Activated T-helper 9 cell treated with anti-CD3 and anti-CD28 coated beads, Interleukin-2, amount 50 U/mL, for 16 hours (primary cell): ENCODE measurements around the gene PDLIM7.

Experiments
- DNase-seq: peaks from one replicate; pipeline ENCODE4 v3.0.0-alpha.2; 2020; ENCODE audit warnings: low read depth

The PDLIM7 gene

GRCh38 chr5:177455661-177456590 is 41.5 kb downstream of the PDLIM7 start:
- peak; percentile 95 for DNase-seq

DNA sequence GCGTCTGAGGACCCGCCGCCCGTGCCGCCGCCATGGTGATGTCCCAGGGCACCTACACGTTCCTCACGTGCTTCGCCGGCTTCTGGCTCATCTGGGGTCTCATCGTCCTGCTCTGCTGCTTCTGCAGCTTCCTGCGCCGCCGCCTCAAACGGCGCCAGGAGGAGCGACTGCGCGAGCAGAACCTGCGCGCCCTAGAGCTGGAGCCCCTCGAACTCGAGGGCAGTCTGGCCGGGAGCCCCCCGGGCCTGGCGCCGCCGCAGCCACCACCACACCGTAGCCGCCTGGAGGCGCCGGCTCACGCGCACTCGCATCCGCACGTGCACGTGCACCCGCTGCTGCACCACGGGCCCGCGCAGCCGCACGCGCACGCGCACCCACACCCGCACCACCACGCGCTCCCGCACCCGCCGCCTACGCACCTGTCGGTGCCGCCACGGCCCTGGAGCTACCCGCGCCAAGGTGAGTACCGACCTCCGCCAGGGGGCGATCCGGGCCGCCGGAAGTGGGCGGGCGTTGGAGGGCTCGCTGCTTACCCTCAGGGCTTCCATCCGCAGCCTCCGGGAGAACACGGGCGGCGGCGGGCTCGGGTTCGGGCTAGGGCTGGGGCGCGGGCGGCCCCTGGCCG is 42.3 kb downstream of the PDLIM7 start:
- DNase-seq: peak; percentile 89

GRCh38 chr5:177454397-177455035 is 42.9 kb downstream of the PDLIM7 start:
- peak; percentile 94 for DNase-seq

GRCh38 chr5:177453852-177454396 is 43.5 kb downstream of the PDLIM7 start:
- DNase-seq: no peak

- DNase-seq: no peak
Measured at GRCh38 chr5:177452688-177453638, 44.4 kb downstream of the PDLIM7 start.

- DNase-seq: no peak
Measured at GRCh38 chr5:177450667-177451424, 46.6 kb downstream of the PDLIM7 start.

DNA sequence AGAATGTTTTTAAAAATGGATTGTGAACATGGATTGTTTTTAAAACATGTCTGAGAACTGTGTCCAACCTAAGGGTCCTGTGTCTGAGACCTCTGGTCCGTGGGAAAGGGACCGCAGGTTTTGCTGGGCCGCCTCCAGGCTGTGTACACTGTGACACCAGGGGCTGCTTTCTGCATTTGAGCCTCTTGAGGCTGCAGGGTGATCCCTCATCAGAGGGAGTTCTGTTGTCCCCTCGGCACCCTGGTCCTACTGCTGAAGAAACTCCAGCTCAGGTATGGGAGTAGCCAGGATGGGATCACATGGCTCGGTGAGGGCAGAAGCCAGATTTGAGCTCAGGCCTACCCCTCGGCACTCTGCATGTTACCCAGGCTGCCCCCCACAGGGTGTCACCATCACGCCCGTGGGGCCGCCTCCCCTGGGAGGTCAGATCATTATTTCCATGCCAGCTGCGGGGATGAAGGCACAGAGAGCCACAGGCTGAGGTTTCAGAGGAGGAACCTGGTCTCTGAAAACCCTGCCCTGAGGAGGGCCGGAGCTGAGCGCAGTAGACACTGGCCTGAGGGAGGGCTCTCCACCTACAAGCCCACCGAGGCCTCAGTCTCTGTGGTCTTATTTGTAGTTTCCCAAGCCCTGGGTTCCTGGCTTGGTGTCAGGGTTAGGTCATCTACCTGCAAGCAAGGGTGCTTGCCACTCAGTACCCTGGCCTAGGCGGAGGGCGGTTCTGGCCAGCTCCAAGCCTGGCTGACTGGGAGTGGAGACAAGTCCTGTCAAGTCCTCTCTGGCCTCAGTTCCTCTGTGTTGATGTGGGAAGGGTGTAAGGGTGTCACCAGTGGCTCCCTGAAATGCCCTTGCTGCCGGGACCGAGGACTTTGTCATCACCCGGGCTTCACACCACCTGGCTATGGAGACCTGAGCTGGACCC is 48.0 kb downstream of the PDLIM7 start:
- DNase-seq: no peak

DNA sequence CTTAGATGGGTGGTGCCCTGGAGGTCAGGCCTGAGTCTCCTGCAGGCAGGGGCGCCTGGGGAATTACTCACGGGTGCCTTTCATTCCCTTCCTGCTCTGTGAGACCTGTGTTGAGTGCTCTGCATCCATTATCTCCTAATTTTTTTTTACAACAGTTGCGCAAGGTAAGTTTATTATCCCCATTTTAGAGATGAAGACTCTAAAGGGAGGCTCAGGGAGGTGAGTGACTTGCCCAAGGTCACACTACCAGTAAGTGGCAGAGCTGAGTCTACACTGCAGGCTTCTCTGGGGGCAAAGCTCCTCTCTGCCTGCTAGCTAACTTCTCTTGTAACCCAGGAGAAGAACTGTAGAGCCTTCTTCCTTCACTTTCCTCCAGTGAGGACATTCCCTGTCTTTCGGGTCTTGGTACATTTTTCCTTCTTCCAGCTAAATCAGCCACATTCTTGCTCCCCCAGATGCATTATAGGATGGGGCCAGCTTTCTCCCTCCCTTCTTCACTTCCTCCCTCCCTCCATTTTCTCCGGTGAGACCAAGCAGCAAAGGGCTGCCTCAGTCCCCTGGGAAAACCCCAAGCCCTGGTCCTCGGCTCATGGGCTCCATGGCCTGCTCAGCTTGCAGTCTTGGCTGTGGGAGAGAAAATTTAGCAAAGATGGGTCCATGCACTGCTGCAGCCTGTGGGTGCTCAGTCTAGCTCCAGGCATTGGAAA is 49.0 kb downstream of the PDLIM7 start:
- DNase-seq: no peak

GRCh38 chr5:177447611-177448243 is 49.7 kb downstream of the PDLIM7 start:
- no peak for DNase-seq

GRCh38 chr5:177447066-177447610 is 50.3 kb downstream of the PDLIM7 start:
- DNase-seq: peak; percentile 60

DNA sequence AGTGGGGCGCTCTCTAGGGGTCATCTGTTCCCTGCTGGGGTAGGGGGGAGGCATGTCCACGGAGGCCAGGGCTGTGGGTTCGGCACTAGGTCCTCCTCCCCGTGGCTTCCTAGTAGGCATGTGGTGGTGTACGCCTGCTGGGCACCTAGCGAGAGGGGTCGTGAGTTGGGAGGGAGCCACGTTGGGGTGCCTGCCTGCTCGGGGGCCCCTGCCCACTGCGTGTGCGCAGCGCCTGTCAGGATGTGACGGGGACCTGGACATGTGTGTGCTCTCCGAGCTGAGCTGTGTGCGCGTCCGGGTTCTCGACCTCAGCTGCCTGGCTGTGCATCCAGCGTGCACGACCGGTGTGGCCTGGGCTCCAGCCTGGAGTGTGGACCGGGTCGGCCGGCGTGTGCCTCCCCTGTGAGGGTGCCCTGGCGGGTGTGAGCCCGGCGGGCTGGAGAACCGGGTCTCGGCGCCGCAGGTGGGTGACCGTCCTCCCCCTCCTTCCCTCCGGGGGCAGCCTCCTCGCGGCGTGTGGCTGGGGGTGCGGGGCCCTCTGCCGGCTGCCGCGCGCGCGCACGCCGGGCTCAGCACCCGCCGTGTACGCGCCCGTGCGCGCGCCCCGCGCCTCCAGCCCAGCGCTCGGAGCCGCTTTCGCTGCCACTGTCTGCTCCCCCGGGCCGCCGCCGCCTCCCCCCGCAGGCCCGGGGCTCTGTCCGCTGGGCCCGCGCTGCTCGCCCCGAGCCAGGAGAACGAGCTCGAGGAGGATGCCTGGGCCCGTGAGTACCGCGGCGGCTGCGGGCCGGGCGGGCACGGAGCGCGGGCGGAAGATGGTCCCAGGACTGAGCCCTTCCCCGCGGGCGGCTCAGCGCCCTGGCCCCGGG is 51.0 kb downstream of the PDLIM7 start, which contains the start of gene PRR7:
PRR7 (plus strand) TSS at position 615 of the 866 bp plus-strand sequence. CDS start 8,254 bp downstream, outside the sequence.
- DNase-seq: peak; percentile 64

DNA sequence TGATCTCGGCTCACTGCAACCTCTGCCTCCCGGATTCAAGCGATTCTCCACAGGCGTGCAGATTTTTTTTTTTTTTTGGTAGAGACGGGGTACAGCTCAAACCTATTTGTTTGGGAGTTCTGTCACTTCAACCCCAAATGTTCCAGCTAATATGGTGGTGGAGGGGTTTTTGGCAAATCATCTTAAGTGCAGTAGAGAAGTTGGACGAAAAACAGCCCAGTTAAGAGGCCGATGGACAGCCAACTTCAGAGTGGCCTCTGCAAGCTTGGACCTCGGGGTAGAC is 51.5 kb downstream of the PDLIM7 start:
- DNase-seq: no peak

- no peak for DNase-seq
Measured at GRCh38 chr5:177445052-177445916, 52.1 kb downstream of the PDLIM7 start.

DNA sequence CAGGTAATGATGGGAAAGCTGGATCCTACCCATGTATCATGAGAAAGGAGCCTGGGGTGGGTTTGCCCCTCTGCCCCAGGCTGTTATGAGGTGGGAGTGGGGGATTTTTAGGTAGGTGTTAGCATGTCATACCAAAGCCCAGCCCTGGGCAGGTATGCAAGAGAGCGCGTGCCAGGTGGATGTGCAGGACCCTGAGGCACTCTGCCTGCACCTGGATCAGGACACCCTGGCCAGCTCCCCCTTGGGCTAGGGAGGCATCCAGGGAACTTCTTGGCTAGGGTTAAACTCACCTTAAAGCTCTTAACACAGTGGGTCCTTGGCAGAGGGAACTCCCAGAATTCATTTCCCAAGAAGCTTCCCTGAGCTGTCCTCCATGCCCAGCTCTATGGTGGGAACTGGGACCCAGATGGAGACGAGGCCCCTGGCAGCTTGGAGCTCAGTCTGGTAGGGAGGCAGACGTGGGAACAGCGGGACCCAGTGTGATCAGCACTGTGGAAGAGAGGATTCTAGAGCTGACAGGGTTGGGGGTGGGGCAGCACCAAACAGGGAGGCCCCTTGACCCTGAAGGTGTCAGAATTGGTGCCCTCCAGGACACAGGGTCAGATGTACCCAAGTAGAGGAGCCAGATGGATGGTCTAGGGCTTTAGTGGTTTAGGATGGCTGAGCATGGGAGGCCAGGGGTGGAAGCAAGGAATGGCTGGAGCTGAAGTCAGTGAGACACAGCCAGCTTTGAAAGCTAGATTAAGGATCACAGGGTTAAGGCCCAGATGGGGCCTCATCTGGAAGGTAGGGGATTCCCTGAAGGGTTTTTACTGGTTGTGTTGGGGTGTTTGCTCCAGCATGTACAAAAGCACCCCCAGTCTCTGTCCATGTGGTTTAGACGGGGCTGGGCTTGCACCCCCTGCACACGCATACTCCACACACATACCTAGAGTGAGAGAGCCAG is 53.0 kb downstream of the PDLIM7 start:
- DNase-seq: no peak
